NCI-H146 treated with DMSO at 0.1 percent for 48 hours (cell line): ENCODE data around the gene GFRAL.

Source experiments
- DNase-seq: peaks from one replicate; lab custom pipeline; 2025; ENCODE audit not compliant: unreplicated experiment; lab: John Stamatoyannopoulos, UW

Gene GFRAL

DNA sequence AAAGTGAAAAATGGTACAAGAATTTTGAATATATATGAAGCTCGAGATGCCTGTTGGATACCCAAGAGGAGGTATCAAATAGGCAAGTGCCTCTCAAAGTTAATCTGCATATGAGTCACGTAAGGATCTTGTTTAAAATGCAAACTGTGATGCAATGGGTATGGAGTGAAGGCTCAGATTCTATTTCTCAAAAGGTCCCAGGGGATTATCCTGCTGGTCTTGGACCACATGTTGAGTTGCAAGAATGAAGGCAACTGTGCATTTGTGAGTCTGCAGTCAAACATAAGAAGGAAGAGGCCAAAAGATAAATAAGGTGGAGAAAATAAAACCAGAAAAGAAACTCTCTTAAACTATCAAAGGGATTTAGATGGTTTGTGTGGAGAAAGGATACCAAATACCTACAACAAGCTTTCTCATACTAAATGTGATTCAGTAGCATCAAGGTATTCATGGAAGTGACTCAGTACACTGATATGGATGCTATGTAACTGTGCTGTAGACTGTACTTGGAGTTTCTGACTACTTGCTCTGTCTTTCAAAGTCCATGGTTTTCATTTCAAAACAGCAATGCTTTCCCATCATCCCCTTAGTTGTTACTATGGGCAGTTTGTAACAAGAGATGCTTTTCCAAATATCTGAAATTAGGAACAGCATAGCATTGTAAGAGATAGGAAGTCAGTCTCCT is 106.3 kb downstream of the GFRAL start:
- DNase-seq, result no peak

DNA sequence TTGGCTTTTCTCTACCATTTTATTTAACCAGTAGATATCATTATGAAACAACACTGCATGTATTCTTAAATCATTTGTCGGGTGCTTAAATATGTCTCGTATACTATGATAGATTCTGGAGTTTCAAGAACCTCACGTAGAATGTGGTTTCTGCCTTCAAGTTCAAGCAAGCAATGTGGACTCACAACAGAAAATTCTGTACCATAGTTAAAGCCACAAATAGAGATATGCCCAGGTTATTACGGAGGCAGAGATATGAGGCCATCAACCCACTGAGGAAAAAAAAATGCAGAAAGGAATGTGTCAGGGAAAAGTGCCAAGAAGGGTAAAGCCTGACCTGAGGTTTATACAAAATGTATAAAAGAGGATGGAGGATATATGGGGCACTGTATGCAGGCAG is 109.9 kb downstream of the GFRAL start:
- DNase-seq, result no peak

DNA sequence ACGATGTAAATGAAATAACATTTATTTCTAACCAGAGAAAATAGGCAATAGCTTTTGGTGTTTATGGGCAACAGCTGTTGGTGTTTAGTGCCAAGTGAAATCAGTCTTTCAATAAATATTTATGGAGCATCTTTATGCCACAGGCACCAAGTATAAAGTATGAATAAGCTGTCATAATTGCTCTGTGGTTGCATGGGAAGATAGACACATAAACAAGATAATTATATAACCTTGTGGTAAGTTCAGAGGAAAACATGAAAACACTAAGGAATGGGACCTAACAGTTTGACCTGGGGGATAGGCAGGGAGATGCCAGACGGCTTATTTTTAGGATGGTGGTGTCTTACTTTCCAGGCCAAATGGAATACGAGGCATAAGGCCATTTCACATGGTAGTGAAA is 110.9 kb downstream of the GFRAL start:
- no peak for DNase-seq

DNA sequence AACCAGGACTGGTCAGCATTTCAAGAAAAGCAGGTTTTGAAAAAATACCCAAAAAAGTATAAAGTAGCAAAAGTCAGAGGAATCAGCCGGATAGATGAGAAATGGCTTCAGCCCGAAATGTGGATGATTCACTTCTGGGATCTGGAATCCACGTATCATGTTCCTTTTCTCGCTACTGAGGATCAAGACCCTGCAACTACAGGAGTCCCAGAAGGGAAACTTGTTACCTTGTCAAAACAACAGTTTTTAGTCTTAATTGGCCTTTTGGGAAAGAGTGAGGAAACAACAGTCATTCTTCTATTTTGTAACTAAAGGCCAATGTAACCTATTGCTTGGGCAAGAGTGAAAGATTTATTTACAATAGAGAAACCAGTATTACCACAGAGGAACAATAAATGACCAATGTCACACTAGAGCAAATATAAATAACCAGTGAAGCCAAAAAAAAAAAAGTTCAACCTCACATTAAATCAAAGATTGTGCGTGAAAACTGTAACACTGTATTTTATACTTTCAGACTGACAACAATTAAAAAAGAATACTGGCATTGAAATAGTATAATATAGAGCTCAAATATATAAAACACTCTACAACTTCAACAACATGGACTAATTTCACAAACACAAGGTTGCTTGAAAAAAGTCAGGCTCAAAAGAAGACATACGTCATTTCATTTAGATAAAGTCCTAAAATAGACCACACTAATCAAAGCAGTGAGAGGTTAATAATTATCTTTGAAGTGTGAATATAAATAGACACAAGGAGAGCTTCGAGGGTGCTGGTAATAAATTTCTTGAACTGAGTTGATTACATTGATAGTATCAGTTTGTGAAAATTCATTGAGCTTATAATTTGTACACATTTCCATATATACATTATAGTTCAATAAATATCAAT is 116.2 kb downstream of the GFRAL start:
- DNase-seq, result no peak

DNA sequence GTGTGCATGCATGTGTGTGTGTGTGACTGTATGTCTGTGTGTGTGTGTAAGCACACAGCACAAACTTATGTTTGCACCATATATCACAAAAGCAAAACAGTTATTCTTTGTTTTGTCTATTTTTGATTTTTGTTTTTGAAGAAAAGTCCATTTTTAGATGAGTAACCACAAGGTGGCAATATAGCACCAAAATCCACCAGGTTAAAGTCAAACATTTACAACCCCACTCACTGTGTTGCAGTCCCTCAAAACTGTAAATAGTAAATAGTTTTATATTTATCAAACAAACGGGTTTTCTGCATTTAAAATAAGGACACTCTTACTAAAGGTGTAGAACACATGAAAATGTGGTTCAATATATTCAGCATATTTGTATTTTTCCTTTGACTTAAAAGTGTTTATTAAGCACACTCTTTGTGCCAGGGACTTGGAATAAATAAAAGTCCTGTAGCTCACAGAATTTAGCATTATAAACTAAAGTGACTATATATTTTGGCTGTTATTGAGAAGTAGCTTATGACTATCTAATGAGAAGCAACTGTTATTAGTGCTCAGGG is 118.5 kb downstream of the GFRAL start:
- no peak for DNase-seq

DNA sequence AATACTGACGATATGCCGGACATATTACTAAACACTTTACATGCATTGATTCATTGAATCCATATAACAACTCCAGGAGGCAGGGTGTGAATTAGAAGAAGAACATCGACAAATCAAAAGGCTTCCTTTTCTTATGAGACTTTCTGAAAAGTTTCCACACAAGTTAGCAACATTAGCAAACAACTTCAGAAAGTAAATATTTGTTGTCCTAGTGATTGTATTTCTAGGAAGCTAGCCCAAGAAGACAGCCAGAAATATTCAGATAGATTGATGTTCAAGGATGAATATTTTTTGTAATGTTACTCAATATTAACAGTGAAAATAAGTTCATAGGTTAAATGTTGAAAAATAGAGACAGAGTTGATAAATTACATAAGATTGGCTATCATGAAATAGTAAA is 120.6 kb downstream of the GFRAL start:
- no peak for DNase-seq

DNA sequence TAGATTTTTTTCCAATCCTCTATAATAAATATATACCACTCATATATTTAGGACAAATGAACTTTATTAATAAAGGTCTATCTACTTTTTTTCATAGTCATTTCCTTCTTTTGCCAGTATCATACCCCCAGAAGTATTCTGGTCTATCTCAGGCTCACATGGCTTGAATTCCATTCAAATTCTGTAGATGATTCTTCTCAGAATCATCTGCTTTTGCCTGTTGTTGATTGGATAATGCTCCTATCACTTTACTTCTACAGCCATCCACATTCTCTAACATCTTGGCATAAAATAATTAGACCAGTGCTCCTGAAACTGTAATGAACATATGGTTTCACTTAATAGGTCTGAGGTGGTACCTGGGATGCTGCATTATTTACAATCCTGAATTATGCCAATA is 121.2 kb downstream of the GFRAL start:
- DNase-seq, result no peak

DNA sequence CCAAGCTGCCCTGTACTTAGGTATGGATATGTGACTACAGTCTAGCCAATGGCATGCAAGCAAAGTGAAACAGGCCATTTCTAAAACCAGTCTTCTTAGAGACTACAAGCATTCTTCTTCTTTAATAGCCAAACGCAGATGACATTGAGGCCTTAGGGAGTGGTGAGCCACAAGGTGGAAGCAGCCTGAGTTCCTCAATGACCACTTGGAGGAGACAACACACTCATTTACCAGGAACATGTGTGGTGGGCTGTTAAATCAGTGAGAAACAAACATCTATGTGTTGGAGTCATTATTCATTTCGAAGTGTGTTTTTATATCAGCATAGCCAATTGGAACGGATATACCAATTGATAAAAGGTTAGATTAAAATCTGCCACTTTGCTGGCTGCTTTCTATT is 122.0 kb downstream of the GFRAL start:
- DNase-seq, result no peak

DNA sequence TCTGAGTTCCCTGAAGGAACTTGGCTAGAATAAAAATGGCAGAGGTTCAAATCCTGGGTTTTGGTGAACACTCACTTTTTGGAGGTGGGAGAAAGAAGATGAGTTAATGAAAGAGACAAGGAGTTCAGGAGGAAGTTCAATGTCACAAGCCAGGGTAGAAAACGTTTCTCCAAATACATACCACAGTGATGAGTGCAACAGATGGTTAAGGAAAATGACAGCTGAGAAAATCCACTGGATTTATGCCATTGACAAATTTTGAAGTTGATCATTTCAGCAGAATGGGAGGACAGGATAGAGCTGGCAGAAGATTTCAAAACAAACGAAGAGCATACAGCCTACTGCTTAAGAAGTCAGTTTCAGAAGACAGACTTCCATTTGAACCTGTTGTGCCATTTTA is 122.7 kb downstream of the GFRAL start:
- DNase-seq, result no peak
